IMR-90 (cell line): ENCODE results near the gene PGC. TPM values are rescaled to one million over a fixed set of nuclear protein-coding genes. Genes with fewer than 3 reads are reported as not detected.

Source experiments
- ATAC-seq: fragments of 200-7000 bp; cut with Tn5 transposase; 2 replicates; pipeline ENCODE4 v1.9.1; 2020; ENCODE audit warnings: low read depth, mild to moderate bottlenecking, moderate library complexity
- BruUV-seq: library from RNA; stranded (reverse); fragments of 400-500 nt; replicated peaks from 2 replicates; lab custom pipeline; 2021; lab: Mats Ljungman, UMichigan
- CTCF ChIA-PET: fragments of 300-600 bp; formaldehyde crosslinking; extraction: SDS; loops from one replicate; lab custom pipeline; 2021; ENCODE audit warnings: antibody characterized with exemption; lab: Yijun Ruan, JAX
- POLR2A ChIA-PET: fragments of 300-600 bp; sonication (Branson Sonifier 250); formaldehyde crosslinking; loops from one replicate; lab custom pipeline; 2022; ENCODE audit warnings: antibody characterized with exemption; ENCODE audit not compliant: unreplicated experiment; lab: Charles Lee
- DNase-seq: peaks from one replicate; pipeline ENCODE4 v3.0.0; 2013
- H2AFZ ChIP-seq: replicated peaks from 2 replicates; pipeline ENCODE3; 2013; ENCODE audit warnings: low read length, mild to moderate bottlenecking; ENCODE audit not compliant: poor library complexity
- H2AK5ac ChIP-seq: 2 replicates; pipeline ENCODE4 v1.6.1; 2013; ENCODE audit warnings: low read depth, low read length, inconsistent platforms
- H2AK9ac ChIP-seq: replicated peaks from 2 replicates; pipeline ENCODE3; 2013; ENCODE audit warnings: mild to moderate bottlenecking, low read depth, low read length, moderate library complexity; ENCODE audit not compliant: poor library complexity
- H2BK120ac ChIP-seq: 2 replicates; pipeline ENCODE4 v1.6.1; 2013; ENCODE audit warnings: low read depth, low read length, inconsistent platforms
- H2BK15ac ChIP-seq: 3 replicates; pipeline ENCODE4 v1.6.1; 2013; ENCODE audit warnings: low read depth, low read length, inconsistent platforms
- H2BK20ac ChIP-seq: 2 replicates; pipeline ENCODE4 v1.6.1; 2013; ENCODE audit warnings: low read depth, mild to moderate bottlenecking, inconsistent platforms, low read length, moderate library complexity
- H2BK5ac ChIP-seq: 2 replicates; pipeline ENCODE4 v1.6.1; 2013; ENCODE audit warnings: mild to moderate bottlenecking, low read depth, low read length, inconsistent platforms; ENCODE audit not compliant: poor library complexity, severe bottlenecking
- H3K14ac ChIP-seq: replicated peaks from 2 replicates; pipeline ENCODE4 v1.6.1; 2013; ENCODE audit warnings: low read depth, low read length, inconsistent platforms
- H3K18ac ChIP-seq: 2 replicates; pipeline ENCODE4 v1.6.1; 2013; ENCODE audit warnings: low read depth, low read length, control low read depth
- H3K23ac ChIP-seq: 2 replicates; pipeline ENCODE4 v1.6.1; 2013; ENCODE audit warnings: low read depth, low read length, inconsistent platforms
- H3K27ac ChIP-seq: 2 replicates; pipeline ENCODE4 v1.5.1; 2013; ENCODE audit warnings: mild to moderate bottlenecking, control low read depth, low read length; ENCODE audit not compliant: insufficient read depth
- H3K27me3 ChIP-seq: 2 replicates; pipeline ENCODE4 v1.6.1; 2013; ENCODE audit warnings: low read length; ENCODE audit not compliant: control insufficient read depth, insufficient read depth
- H3K36me3 ChIP-seq: 2 replicates; pipeline ENCODE4 v1.6.1; 2013; ENCODE audit warnings: low read length, mixed read lengths; ENCODE audit not compliant: control insufficient read depth, insufficient read depth
- H3K4ac ChIP-seq: 2 replicates; pipeline ENCODE4 v1.6.1; 2013; ENCODE audit warnings: low read depth, low read length, inconsistent platforms
- H3K4me1 ChIP-seq: 2 replicates; pipeline ENCODE4 v1.6.1; 2013; ENCODE audit warnings: low read length, mixed read lengths; ENCODE audit not compliant: control insufficient read depth, insufficient read depth
- H3K4me2 ChIP-seq: 2 replicates; pipeline ENCODE4 v1.6.1; 2013; ENCODE audit warnings: low read depth, mild to moderate bottlenecking, control low read depth, low read length, moderate library complexity
- H3K4me3 ChIP-seq: 2 replicates; pipeline ENCODE4 v1.5.1; 2013; ENCODE audit warnings: low read depth, mild to moderate bottlenecking, control low read depth, low read length, moderate library complexity; ENCODE audit not compliant: insufficient read depth
- H3K56ac ChIP-seq: 2 replicates; pipeline ENCODE4 v1.6.1; 2013; ENCODE audit warnings: low read length, inconsistent platforms; ENCODE audit not compliant: insufficient read depth; ENCODE audit errors: extremely low read depth
- H3K79me1 ChIP-seq, 2 experiments: 2 replicates each; pipeline ENCODE4 v1.6.1; 2013; ENCODE audit warnings: low read length in 2 of 2, inconsistent platforms in 1 of 2, low read depth in 1 of 2
- H3K9ac ChIP-seq: 2 replicates; pipeline ENCODE4 v1.6.1; 2013; ENCODE audit warnings: low read depth, low read length, control low read depth
- H3K9me1 ChIP-seq: 2 replicates; pipeline ENCODE4 v1.6.1; 2013; ENCODE audit warnings: low read length, inconsistent platforms; ENCODE audit not compliant: insufficient read depth
- H3K9me3 ChIP-seq: 2 replicates; pipeline ENCODE4 v1.6.1; 2013; ENCODE audit warnings: low read length; ENCODE audit not compliant: control insufficient read depth, insufficient read depth
- H4K20me1 ChIP-seq: 2 replicates; pipeline ENCODE4 v1.6.1; 2013; ENCODE audit warnings: low read length, inconsistent platforms; ENCODE audit not compliant: insufficient read depth
- H4K5ac ChIP-seq: 2 replicates; pipeline ENCODE4 v1.6.1; 2013; ENCODE audit warnings: mild to moderate bottlenecking, low read depth, low read length, control low read depth
- H4K8ac ChIP-seq, 2 experiments: 2 replicates each; pipeline ENCODE4 v1.6.1; 2013; ENCODE audit warnings: low read depth in 2 of 2, low read length in 2 of 2, control low read depth in 1 of 2, inconsistent platforms in 1 of 2
- H4K91ac ChIP-seq: 2 replicates; pipeline ENCODE4 v1.6.1; 2013; ENCODE audit warnings: low read depth, low read length, inconsistent platforms; ENCODE audit not compliant: insufficient read depth
- NFE2L2 ChIP-seq: fragments of 150-350 bp; IDR thresholded peaks from 2 replicates; pipeline ENCODE4 v1.6.1; 2016; ENCODE audit warnings: low read depth, mild to moderate bottlenecking, low read length
- WGBS, 2 experiments: methylation state at CpG; one replicate each; pipeline versions ENCODE4 v1.1.5 to v1.1.7; 2013; ENCODE audit warnings: missing lambda C conversion rate in 2 of 2; ENCODE audit not compliant: insufficient read length in 1 of 2; ENCODE audit errors: extremely low coverage in 2 of 2; 5-methylcytosine and 5-hydroxymethylcytosine counted together
- dilution Hi-C: fragments of 300-500 bp; cut with HindIII; formaldehyde crosslinking; loops from one replicate; pipeline ENCODE4 v1.14.3; 2018; ENCODE audit warnings: low sequenced_read_pairs; ENCODE audit not compliant: unreplicated experiment
- in situ Hi-C: fragments of 300-500 bp; cut with MboI; formaldehyde crosslinking; loops from 3 replicates; pipeline ENCODE4 v1.14.3; 2019; ENCODE audit warnings: low sequenced_read_pairs, inconsistent platforms, mixed read lengths
- intact Hi-C: fragments of 100-400 bp; cut with micrococcal nuclease; formaldehyde crosslinking; loops from 2 replicates; pipeline ENCODE4 v1.10.0; 2022
- polyA plus RNA-seq, 3 experiments: library from polyadenylated mRNA; depleted of rRNA; stranded (reverse); fragments of >200 nt; gene quantifications; 2 replicates each; pipeline ENCODE4 v1.2.3, GENCODE V29; 2012; ENCODE audit warnings: low replicate concordance in 1 of 3
- total RNA-seq: library from RNA; depleted of rRNA; stranded (reverse); fragments of >200 nt; gene quantifications from 2 replicates; pipeline ENCODE4 v1.2.3, GENCODE V29; 2012
- TF ChIP-seq, protein P1 (sequence below): fragments of 150-350 bp; IDR thresholded peaks from 2 replicates; pipeline ENCODE4 v1.6.1; 2017; ENCODE audit warnings: mild to moderate bottlenecking, antibody characterized with exemption, low read length, low read depth

PGC gene
- total and polyA plus RNA-seq, 2 of the 4 experiments (the other 2 are of a cell fraction), result not detected

DNA sequence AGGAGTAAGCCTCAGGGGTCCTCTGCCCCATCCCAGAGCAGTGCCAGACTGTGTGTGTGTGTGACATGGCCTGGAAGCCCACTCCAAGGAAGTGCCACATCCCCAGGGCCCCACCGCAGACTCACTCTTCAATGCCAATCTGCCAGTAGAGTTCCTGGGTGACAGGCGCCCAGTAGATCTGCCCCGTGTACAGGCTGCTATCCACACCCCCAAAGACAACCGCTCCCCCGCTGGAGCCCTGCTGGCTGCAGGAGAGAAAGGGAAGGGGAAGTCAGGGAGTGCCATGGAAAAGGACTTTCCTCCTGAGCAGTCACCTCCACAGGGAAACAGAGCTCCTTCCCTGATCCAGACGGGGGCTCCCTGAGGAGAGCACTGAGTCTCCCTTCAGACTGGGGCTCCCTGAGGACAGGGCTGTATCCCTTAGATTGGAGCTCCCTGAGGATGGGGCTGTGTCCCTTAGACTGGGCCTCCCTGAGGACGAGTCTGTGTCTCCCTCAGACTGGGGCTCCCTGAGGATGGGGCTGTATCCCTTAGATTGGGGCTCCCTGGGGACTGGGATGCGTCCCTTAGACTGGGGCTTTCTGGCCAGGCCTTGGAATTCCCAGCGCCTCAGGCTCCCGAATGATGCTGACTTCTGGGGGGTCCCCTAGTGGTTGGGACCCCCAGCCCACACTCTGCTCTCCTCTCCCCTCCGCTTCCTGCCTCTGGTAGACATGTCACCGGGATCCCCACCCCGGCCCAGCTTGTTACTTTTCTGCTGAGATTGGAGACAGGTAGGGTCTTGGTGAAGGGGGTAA, 6.6 kb downstream of the PGC start:
- no peak overlapping the region for H3K18ac ChIP-seq
- no peaks in the 10 kb centered on the region for H3K9me3 ChIP-seq
- H4K20me1 ChIP-seq, result no peaks in the 10 kb centered on the region
- peaks cover 4% of the 10 kb centered on the region; the same call in 1 of the 2 replicates for H3K9me1 ChIP-seq
- dilution Hi-C loops, result no loop called here
- intact Hi-C loops, result no loop called here
- no peak overlapping the region for H2BK15ac ChIP-seq
- no peak overlapping the region for H2BK120ac ChIP-seq
- no peaks in the 10 kb centered on the region for H3K79me1 ChIP-seq
- H3K9ac ChIP-seq, result no peak overlapping the region
- H4K8ac ChIP-seq, result no peak overlapping the region
- ATAC-seq (no peak), DNase-seq (no peak)
- H4K91ac ChIP-seq, result no peak overlapping the region
- TF ChIP-seq NFE2L2, result no peak
- TF ChIP-seq, protein P1, sequence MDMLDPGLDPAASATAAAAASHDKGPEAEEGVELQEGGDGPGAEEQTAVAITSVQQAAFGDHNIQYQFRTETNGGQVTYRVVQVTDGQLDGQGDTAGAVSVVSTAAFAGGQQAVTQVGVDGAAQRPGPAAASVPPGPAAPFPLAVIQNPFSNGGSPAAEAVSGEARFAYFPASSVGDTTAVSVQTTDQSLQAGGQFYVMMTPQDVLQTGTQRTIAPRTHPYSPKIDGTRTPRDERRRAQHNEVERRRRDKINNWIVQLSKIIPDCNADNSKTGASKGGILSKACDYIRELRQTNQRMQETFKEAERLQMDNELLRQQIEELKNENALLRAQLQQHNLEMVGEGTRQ, result no peak
- BruUV-seq, result no TSS peak
- H3K4ac ChIP-seq, result no peak overlapping the region
- H3K27me3 ChIP-seq, result peaks cover 4% of the 10 kb centered on the region; the same call in 1 of the 2 replicates
- H2BK20ac ChIP-seq, result no peak overlapping the region
- H3K4me2 ChIP-seq, result no peak overlapping the region
- no peaks in the 10 kb centered on the region for H3K36me3 ChIP-seq
- in situ Hi-C loops, result no loop called here
- H3K4me3 ChIP-seq, result no peak overlapping the region
- H3K27ac ChIP-seq, result no peak overlapping the region
- H3K56ac ChIP-seq, result no peak overlapping the region
- H4K5ac ChIP-seq, result no peak overlapping the region
- ChIA-PET CTCF (interaction anchor here (1.0 kb wide), 1 partner anchor 36 kb away, joined by 3 read pairs; no protein-coding TSS in a partner anchor), POLR2A (no interaction called here)
- H3K23ac ChIP-seq, result no peak overlapping the region
- no peak overlapping the region for H3K14ac ChIP-seq
- no peak overlapping the region for H2BK5ac ChIP-seq
- WGBS, 2 experiments, result 0% methylated on average over 1 of the region's 13 CpGs; no CpG with 5 or more reads in 1 of the 2 experiments
- H2AFZ ChIP-seq, result no peak overlapping the region
- no peak overlapping the region for H2AK9ac ChIP-seq
- H2AK5ac ChIP-seq, result no peak overlapping the region
- H3K4me1 ChIP-seq, result no peaks in the 10 kb centered on the region
